ENCODE measurements around the gene POLDIP2. TPM values are rescaled to one million over a fixed set of nuclear protein-coding genes. Genes with fewer than 3 reads are reported as not detected.

Gene POLDIP2
- total and polyA plus RNA-seq, 2 of the 13 experiments (the other 11 are each of a cell fraction or from before 2014, with no cell fraction given), result 85.9 to 114 TPM

DNA sequence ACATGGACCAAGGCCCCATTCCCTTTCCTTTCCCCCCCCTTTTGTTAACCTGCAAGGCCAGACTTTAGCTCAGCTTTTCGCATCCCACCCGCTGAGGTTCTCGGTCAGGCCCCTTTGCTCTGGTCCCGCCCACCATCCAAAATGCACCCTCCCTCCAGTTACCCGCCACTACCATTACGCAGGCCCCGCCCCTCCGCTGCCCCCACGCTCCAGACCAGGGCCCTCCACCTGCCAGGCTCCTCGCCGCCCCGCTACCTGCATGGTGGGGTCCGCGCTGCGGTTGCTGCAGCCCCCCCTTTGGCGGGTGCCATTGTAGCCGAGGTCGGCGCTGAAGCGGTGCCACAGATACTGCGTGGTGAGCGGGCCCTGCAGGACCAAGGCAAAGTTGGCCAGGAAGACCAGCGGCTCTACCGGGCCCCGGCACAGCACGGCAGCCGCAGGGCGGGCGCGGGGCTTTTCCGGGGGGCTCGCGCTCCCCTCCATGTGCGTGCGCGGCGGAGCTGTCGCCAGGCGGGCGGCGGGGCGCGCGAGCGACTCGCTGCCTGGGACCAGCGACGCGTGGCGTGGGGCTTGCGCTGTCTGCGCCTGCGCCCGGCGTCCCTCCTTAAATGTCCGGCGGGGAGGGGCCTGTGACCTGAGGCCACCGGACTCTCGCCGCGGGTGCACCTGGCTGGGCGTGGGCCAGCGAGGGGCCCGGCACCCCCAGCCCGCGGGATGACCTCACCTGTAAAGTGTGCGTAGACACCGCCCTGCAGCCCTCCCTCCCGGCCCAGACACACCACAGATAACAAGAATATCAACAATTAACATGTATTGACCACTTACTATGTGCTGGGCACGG lies 48.5 kb upstream of the POLDIP2 start, which contains the start of gene SLC46A1 (continued):
- TF ChIP-seq FUBP1 (CRISPR knock-in tag; IDR thresholded peaks at IDR 0.05; ENCODE audit: borderline replicate concordance), result no peak
- TF ChIP-seq ZZZ3 (CRISPR knock-in tag; IDR thresholded peaks at IDR 0.05; ENCODE audit: borderline replicate concordance), result 0 out of 2 replicates have a peak, but pooled peaks have one; percentile 42
- no peak for TF ChIP-seq TEF (CRISPR knock-in tag; IDR thresholded peaks at IDR 0.05)
- no peak for TF ChIP-seq HNF4G (IDR thresholded peaks at IDR 0.05; ENCODE audit: borderline replicate concordance, low read depth, low read length)
- peak; percentile 46; the same call in 1 of the 2 replicates for TF ChIP-seq HNF4G (CRISPR knock-in tag; IDR thresholded peaks at IDR 0.05; ENCODE audit: borderline replicate concordance, low read depth)
- no peak for TF ChIP-seq RBM39 (IDR thresholded peaks at IDR 0.05; ENCODE audit: low read depth, low read length, poor library complexity, severe bottlenecking)
- TF ChIP-seq IKZF5 (CRISPR knock-in tag; IDR thresholded peaks at IDR 0.05), result peak; percentile 71
- TF ChIP-seq MXD4 (CRISPR knock-in tag; IDR thresholded peaks at IDR 0.05), result peak; percentile 37; the same call in 1 of the 2 replicates
- TF ChIP-seq, protein P1, sequence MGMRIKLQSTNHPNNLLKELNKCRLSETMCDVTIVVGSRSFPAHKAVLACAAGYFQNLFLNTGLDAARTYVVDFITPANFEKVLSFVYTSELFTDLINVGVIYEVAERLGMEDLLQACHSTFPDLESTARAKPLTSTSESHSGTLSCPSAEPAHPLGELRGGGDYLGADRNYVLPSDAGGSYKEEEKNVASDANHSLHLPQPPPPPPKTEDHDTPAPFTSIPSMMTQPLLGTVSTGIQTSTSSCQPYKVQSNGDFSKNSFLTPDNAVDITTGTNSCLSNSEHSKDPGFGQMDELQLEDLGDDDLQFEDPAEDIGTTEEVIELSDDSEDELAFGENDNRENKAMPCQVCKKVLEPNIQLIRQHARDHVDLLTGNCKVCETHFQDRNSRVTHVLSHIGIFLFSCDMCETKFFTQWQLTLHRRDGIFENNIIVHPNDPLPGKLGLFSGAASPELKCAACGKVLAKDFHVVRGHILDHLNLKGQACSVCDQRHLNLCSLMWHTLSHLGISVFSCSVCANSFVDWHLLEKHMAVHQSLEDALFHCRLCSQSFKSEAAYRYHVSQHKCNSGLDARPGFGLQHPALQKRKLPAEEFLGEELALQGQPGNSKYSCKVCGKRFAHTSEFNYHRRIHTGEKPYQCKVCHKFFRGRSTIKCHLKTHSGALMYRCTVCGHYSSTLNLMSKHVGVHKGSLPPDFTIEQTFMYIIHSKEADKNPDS (CRISPR knock-in tag; IDR thresholded peaks at IDR 0.05), result no peak
- no peak for TF ChIP-seq TOPORS (CRISPR knock-in tag; IDR thresholded peaks at IDR 0.05)
- TF ChIP-seq SMAD3 (CRISPR knock-in tag; IDR thresholded peaks at IDR 0.05), result no peak
- TF ChIP-seq ZNF782 (CRISPR knock-in tag; IDR thresholded peaks at IDR 0.05; ENCODE audit: borderline replicate concordance), result peak; percentile 62; the same call in 1 of the 2 replicates
- no peak; the same call in 1 of the 2 replicates for TF ChIP-seq ZNF296 (CRISPR knock-in tag; conservative IDR thresholded peaks at IDR 0.05)
- TF ChIP-seq TGIF2 (CRISPR knock-in tag; IDR thresholded peaks at IDR 0.05), result no peak
- TF ChIP-seq HDAC1 (CRISPR knock-in tag; IDR thresholded peaks at IDR 0.05), result no peak
- TF ChIP-seq CAMTA2 (CRISPR knock-in tag; IDR thresholded peaks at IDR 0.05; ENCODE audit: borderline replicate concordance), result 0 out of 2 replicates have a peak, but pooled peaks have one; percentile 16
- no peak for TF ChIP-seq BRD4 (CRISPR knock-in tag; IDR thresholded peaks at IDR 0.05)
- TF ChIP-seq SNAPC2 (CRISPR knock-in tag; IDR thresholded peaks at IDR 0.05), result no peak
- TF ChIP-seq ZNF253 (CRISPR knock-in tag; IDR thresholded peaks at IDR 0.05; ENCODE audit: borderline replicate concordance), result no peak
- no peak for TF ChIP-seq ZNF569 (CRISPR knock-in tag; IDR thresholded peaks at IDR 0.05; ENCODE audit: borderline replicate concordance)
- TF ChIP-seq CCAR2 (optimal IDR thresholded peaks at IDR 0.05; ENCODE audit: low read depth, low read length), result no peak
- TF ChIP-seq EEA1 (CRISPR knock-in tag; IDR thresholded peaks at IDR 0.05; ENCODE audit: borderline replicate concordance), result peak; percentile 72; the same call in 1 of the 2 replicates
- no peak for TF ChIP-seq ZNF781 (CRISPR knock-in tag; IDR thresholded peaks at IDR 0.05; ENCODE audit: borderline replicate concordance, not compliant biosample characterization)
- TF ChIP-seq NR3C1 (CRISPR knock-in tag; IDR thresholded peaks at IDR 0.05), result no peak
